Colonic mucosa (tissue), 4 donors: ENCODE results near the gene USP31. TPM values are rescaled to one million over a fixed set of nuclear protein-coding genes. Genes with fewer than 3 reads are reported as not detected.

Experiments
- DNase-seq: peaks from one replicate; pipeline ENCODE4 v3.0.0-alpha.2; 2020
- H3K27ac ChIP-seq: fragments of 200-600 bp; one replicate; pipeline ENCODE4 v1.8.0; 2021
- H3K27me3 ChIP-seq: fragments of 200-600 bp; one replicate; pipeline ENCODE4 v1.8.0; 2021
- H3K36me3 ChIP-seq: fragments of 200-600 bp; one replicate; pipeline ENCODE4 v1.8.0; 2021
- H3K4me1 ChIP-seq: fragments of 200-600 bp; one replicate; pipeline ENCODE4 v1.8.0; 2021; ENCODE audit warnings: mild to moderate bottlenecking
- H3K4me3 ChIP-seq: fragments of 200-600 bp; one replicate; pipeline ENCODE4 v1.8.0; 2021
- H3K9ac ChIP-seq, 2 donors: one replicate each; pipeline ENCODE4 v1.7.0; 2013; ENCODE audit warnings: control low read depth in 2 of 2, low read depth in 2 of 2, low read length in 2 of 2
- H3K9me3 ChIP-seq: fragments of 200-600 bp; one replicate; pipeline ENCODE4 v1.8.0; 2021
- CTCF ChIP-seq: fragments of 200-600 bp; IDR thresholded peaks from one replicate; pipeline ENCODE4 v1.8.0; 2022; ENCODE audit warnings: antibody characterized with exemption, mild to moderate bottlenecking
- intact Hi-C: fragments of 100-400 bp; cut with DNase I; formaldehyde crosslinking; loops from one replicate; pipeline ENCODE4 v1.14.1; 2022
- total RNA-seq, 2 donors: library from RNA; stranded (reverse); fragmentation: NEBNext Ultra II Directional in 1 of 2; extraction: Animal tissue kit (Norgen Biotek cat#: 25700) in 1 of 2; gene quantifications; one replicate each; pipeline ENCODE4 v1.2.1, GENCODE V29; 2021
- donor health status: healthy.
- donor health status: DM: no; HTN: no; CAD: no.
- donor health status: DM: no; HTN: no; CAD: no.

Gene USP31
- total RNA-seq, 2 donors from 2014 or later, result 5.9 to 9.8 TPM

- no peak overlapping the region for H3K27ac ChIP-seq
- H3K9me3 ChIP-seq, result no peaks in the 10 kb centered on the region
- no peaks in the 10 kb centered on the region for H3K4me1 ChIP-seq
- no peaks in the 10 kb centered on the region for H3K27me3 ChIP-seq
- H3K4me3 ChIP-seq, result no peak overlapping the region
- DNase-seq, result no peak
- no peak for TF ChIP-seq CTCF
- intact Hi-C loops, result no loop called here
- H3K36me3 ChIP-seq, result no peaks in the 10 kb centered on the region
- H3K9ac ChIP-seq, result no peak overlapping the region
Measured at GRCh38 chr16:23040246-23040645, 109.0 kb downstream of the USP31 start.

DNA sequence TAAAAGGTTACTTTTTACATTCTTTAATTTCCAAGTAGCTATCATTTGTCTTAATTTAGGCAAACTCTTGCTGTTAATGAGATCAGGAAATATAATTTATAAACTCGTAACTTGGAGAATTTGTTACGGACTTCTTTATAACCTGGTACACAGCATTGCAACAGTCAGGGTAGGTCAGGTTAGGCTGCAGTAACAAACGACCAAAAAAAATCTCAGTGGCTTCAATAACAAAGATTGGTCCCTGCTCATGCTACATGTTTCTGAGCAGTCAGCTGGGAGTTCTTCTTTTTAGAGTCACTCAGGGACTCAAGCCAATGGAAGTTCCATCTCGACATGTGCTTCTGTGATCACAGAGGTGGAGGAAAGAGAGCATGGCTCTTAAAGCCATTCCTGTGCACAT, 110.1 kb downstream of the USP31 start:
- H3K4me3 ChIP-seq, result no peak overlapping the region
- no peaks in the 10 kb centered on the region for H3K27me3 ChIP-seq
- no peak for TF ChIP-seq CTCF
- no peaks in the 10 kb centered on the region for H3K36me3 ChIP-seq
- no peaks in the 10 kb centered on the region for H3K9me3 ChIP-seq
- DNase-seq, result no peak
- no peak overlapping the region for H3K27ac ChIP-seq
- intact Hi-C loops, result no loop called here
- no peak overlapping the region for H3K9ac ChIP-seq
- H3K4me1 ChIP-seq, result no peaks in the 10 kb centered on the region

- Histone ChIP-seq H3K4me3 (no peak overlapping the region), H3K4me1 (no peaks in the 10 kb centered on the region), H3K9me3 (no peaks in the 10 kb centered on the region), H3K27ac (no peak overlapping the region), H3K9ac (no peak overlapping the region), H3K27me3 (no peaks in the 10 kb centered on the region), H3K36me3 (no peaks in the 10 kb centered on the region)
- no peak for DNase-seq
- intact Hi-C loops, result no loop called here
- TF ChIP-seq CTCF, result no peak
Measured at GRCh38 chr16:23035240-23035639, 114.0 kb downstream of the USP31 start.

DNA sequence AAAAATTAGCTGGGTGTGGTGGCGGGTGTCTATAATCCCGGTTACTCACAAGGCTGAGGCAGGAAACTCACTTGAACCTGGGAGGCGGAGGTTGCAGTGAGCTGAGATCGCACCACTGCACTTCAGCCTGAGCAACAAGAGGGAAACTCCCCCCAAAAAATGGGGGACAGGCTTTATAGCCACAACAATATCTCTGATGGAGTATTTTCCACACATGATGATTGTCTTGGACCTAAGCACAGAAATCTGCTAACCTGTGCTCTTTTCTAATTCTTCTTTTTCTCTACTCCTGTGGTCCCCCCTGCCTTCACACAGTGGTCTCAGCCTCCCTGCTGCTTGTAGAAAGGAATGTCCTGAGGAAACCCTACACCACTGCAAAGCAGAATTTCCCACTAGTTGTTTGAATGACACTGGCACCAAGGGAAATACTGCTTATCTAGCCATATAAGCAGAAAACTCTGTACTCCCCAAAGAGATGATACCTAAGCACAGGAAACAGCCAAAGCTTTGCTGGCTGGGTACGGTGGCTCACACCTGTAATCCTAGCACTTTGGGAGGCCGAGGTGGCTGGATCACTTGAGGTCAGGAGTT, 117.6 kb downstream of the USP31 start:
- Histone ChIP-seq H3K4me3 (no peak overlapping the region), H3K27ac (no peak overlapping the region), H3K27me3 (no peaks in the 10 kb centered on the region), H3K9ac (no peak overlapping the region), H3K4me1 (no peaks in the 10 kb centered on the region), H3K36me3 (no peaks in the 10 kb centered on the region), H3K9me3 (no peaks in the 10 kb centered on the region)
- no peak for TF ChIP-seq CTCF
- intact Hi-C loops, result no loop called here
- DNase-seq, result no peak

DNA sequence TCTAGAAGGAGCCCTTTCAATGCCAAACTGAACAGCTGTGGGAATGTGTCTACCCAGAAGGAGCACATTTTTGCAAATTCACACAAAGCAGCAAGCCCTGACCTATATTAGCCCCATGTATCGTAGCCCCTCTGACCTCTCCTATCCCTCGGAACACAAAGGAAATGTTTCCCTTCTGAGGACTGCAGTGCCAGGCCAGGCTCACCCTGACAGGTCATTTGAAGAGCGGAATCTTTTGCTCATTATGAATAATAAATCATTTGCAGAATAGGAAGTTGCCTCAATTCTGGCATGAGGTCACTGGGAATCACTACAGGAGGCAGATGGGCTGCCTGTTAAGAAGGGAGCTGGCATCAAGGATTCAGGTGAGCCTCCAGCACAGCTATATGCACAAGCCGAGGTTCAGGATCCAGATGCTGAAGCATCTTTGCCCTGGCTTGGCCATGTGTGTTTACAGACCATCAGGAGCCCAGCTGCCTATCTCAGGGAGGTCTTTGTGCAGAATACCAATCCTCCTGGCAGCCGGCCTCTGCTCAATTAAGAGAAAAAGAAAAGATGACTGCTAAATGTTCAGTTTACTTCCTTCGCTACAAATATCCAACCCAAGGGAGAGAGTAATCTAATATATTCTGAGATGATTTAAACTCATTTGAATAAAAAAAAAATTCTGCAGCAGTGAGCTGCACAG, 119.4 kb downstream of the USP31 start:
- TF ChIP-seq CTCF, result no peak
- no peaks in the 10 kb centered on the region for H3K27me3 ChIP-seq
- DNase-seq, result no peak
- H3K9ac ChIP-seq, result no peak overlapping the region
- intact Hi-C loops, result no loop called here
- H3K9me3 ChIP-seq, result no peaks in the 10 kb centered on the region
- H3K36me3 ChIP-seq, result no peaks in the 10 kb centered on the region
- no peaks in the 10 kb centered on the region for H3K4me1 ChIP-seq
- H3K27ac ChIP-seq, result no peak overlapping the region
- no peak overlapping the region for H3K4me3 ChIP-seq
